IMR-90 (cell line): ENCODE data around the gene ADD1. TPM values are rescaled to one million over a fixed set of nuclear protein-coding genes. Genes with fewer than 3 reads are reported as not detected.
"Not testable (repeated sequence)": the region's sequence is repeated elsewhere in the genome, so short reads cannot be mapped to it uniquely, and the experiment has no call there.

Experiments used
- ATAC-seq: fragments of 200-7000 bp; cut with Tn5 transposase; 2 replicates; pipeline ENCODE4 v1.9.1; 2020; ENCODE audit warnings: low read depth, mild to moderate bottlenecking, moderate library complexity
- BruUV-seq: library from RNA; stranded (reverse); fragments of 400-500 nt; replicated peaks from 2 replicates; lab custom pipeline; 2021; lab: Mats Ljungman, UMichigan
- CTCF ChIA-PET: fragments of 300-600 bp; formaldehyde crosslinking; extraction: SDS; loops from one replicate; lab custom pipeline; 2021; ENCODE audit warnings: antibody characterized with exemption; lab: Yijun Ruan, JAX
- POLR2A ChIA-PET: fragments of 300-600 bp; sonication (Branson Sonifier 250); formaldehyde crosslinking; loops from one replicate; lab custom pipeline; 2022; ENCODE audit warnings: antibody characterized with exemption; ENCODE audit not compliant: unreplicated experiment; lab: Charles Lee
- DNase-seq: peaks from one replicate; pipeline ENCODE4 v3.0.0; 2013
- H2AFZ ChIP-seq: replicated peaks from 2 replicates; pipeline ENCODE3; 2013; ENCODE audit warnings: low read length, mild to moderate bottlenecking; ENCODE audit not compliant: poor library complexity
- H2AK5ac ChIP-seq: 2 replicates; pipeline ENCODE4 v1.6.1; 2013; ENCODE audit warnings: low read depth, low read length, inconsistent platforms
- H2AK9ac ChIP-seq: replicated peaks from 2 replicates; pipeline ENCODE3; 2013; ENCODE audit warnings: mild to moderate bottlenecking, low read depth, low read length, moderate library complexity; ENCODE audit not compliant: poor library complexity
- H2BK120ac ChIP-seq: 2 replicates; pipeline ENCODE4 v1.6.1; 2013; ENCODE audit warnings: low read depth, low read length, inconsistent platforms
- H2BK15ac ChIP-seq: 3 replicates; pipeline ENCODE4 v1.6.1; 2013; ENCODE audit warnings: low read depth, low read length, inconsistent platforms
- H2BK20ac ChIP-seq: 2 replicates; pipeline ENCODE4 v1.6.1; 2013; ENCODE audit warnings: low read depth, mild to moderate bottlenecking, inconsistent platforms, low read length, moderate library complexity
- H2BK5ac ChIP-seq: 2 replicates; pipeline ENCODE4 v1.6.1; 2013; ENCODE audit warnings: mild to moderate bottlenecking, low read depth, low read length, inconsistent platforms; ENCODE audit not compliant: poor library complexity, severe bottlenecking
- H3K14ac ChIP-seq: replicated peaks from 2 replicates; pipeline ENCODE4 v1.6.1; 2013; ENCODE audit warnings: low read depth, low read length, inconsistent platforms
- H3K18ac ChIP-seq: 2 replicates; pipeline ENCODE4 v1.6.1; 2013; ENCODE audit warnings: low read depth, low read length, control low read depth
- H3K23ac ChIP-seq: 2 replicates; pipeline ENCODE4 v1.6.1; 2013; ENCODE audit warnings: low read depth, low read length, inconsistent platforms
- H3K27ac ChIP-seq: 2 replicates; pipeline ENCODE4 v1.5.1; 2013; ENCODE audit warnings: mild to moderate bottlenecking, control low read depth, low read length; ENCODE audit not compliant: insufficient read depth
- H3K27me3 ChIP-seq: 2 replicates; pipeline ENCODE4 v1.6.1; 2013; ENCODE audit warnings: low read length; ENCODE audit not compliant: control insufficient read depth, insufficient read depth
- H3K36me3 ChIP-seq: 2 replicates; pipeline ENCODE4 v1.6.1; 2013; ENCODE audit warnings: low read length, mixed read lengths; ENCODE audit not compliant: control insufficient read depth, insufficient read depth
- H3K4ac ChIP-seq: 2 replicates; pipeline ENCODE4 v1.6.1; 2013; ENCODE audit warnings: low read depth, low read length, inconsistent platforms
- H3K4me1 ChIP-seq: 2 replicates; pipeline ENCODE4 v1.6.1; 2013; ENCODE audit warnings: low read length, mixed read lengths; ENCODE audit not compliant: control insufficient read depth, insufficient read depth
- H3K4me2 ChIP-seq: 2 replicates; pipeline ENCODE4 v1.6.1; 2013; ENCODE audit warnings: low read depth, mild to moderate bottlenecking, control low read depth, low read length, moderate library complexity
- H3K4me3 ChIP-seq: 2 replicates; pipeline ENCODE4 v1.5.1; 2013; ENCODE audit warnings: low read depth, mild to moderate bottlenecking, control low read depth, low read length, moderate library complexity; ENCODE audit not compliant: insufficient read depth
- H3K56ac ChIP-seq: 2 replicates; pipeline ENCODE4 v1.6.1; 2013; ENCODE audit warnings: low read length, inconsistent platforms; ENCODE audit not compliant: insufficient read depth; ENCODE audit errors: extremely low read depth
- H3K79me1 ChIP-seq, 2 experiments: 2 replicates each; pipeline ENCODE4 v1.6.1; 2013; ENCODE audit warnings: low read length in 2 of 2, inconsistent platforms in 1 of 2, low read depth in 1 of 2
- H3K9ac ChIP-seq: 2 replicates; pipeline ENCODE4 v1.6.1; 2013; ENCODE audit warnings: low read depth, low read length, control low read depth
- H3K9me1 ChIP-seq: 2 replicates; pipeline ENCODE4 v1.6.1; 2013; ENCODE audit warnings: low read length, inconsistent platforms; ENCODE audit not compliant: insufficient read depth
- H3K9me3 ChIP-seq: 2 replicates; pipeline ENCODE4 v1.6.1; 2013; ENCODE audit warnings: low read length; ENCODE audit not compliant: control insufficient read depth, insufficient read depth
- H4K20me1 ChIP-seq: 2 replicates; pipeline ENCODE4 v1.6.1; 2013; ENCODE audit warnings: low read length, inconsistent platforms; ENCODE audit not compliant: insufficient read depth
- H4K5ac ChIP-seq: 2 replicates; pipeline ENCODE4 v1.6.1; 2013; ENCODE audit warnings: mild to moderate bottlenecking, low read depth, low read length, control low read depth
- H4K8ac ChIP-seq, 2 experiments: 2 replicates each; pipeline ENCODE4 v1.6.1; 2013; ENCODE audit warnings: low read depth in 2 of 2, low read length in 2 of 2, control low read depth in 1 of 2, inconsistent platforms in 1 of 2
- H4K91ac ChIP-seq: 2 replicates; pipeline ENCODE4 v1.6.1; 2013; ENCODE audit warnings: low read depth, low read length, inconsistent platforms; ENCODE audit not compliant: insufficient read depth
- WGBS, 2 experiments: methylation state at CpG; one replicate each; pipeline versions ENCODE4 v1.1.5 to v1.1.7; 2013; ENCODE audit warnings: missing lambda C conversion rate in 2 of 2; ENCODE audit not compliant: insufficient read length in 1 of 2; ENCODE audit errors: extremely low coverage in 2 of 2; 5-methylcytosine and 5-hydroxymethylcytosine counted together
- dilution Hi-C: fragments of 300-500 bp; cut with HindIII; formaldehyde crosslinking; loops from one replicate; pipeline ENCODE4 v1.14.3; 2018; ENCODE audit warnings: low sequenced_read_pairs; ENCODE audit not compliant: unreplicated experiment
- in situ Hi-C: fragments of 300-500 bp; cut with MboI; formaldehyde crosslinking; loops from 3 replicates; pipeline ENCODE4 v1.14.3; 2019; ENCODE audit warnings: low sequenced_read_pairs, inconsistent platforms, mixed read lengths
- intact Hi-C: fragments of 100-400 bp; cut with micrococcal nuclease; formaldehyde crosslinking; loops from 2 replicates; pipeline ENCODE4 v1.10.0; 2022
- polyA plus RNA-seq, 3 experiments: library from polyadenylated mRNA; depleted of rRNA; stranded (reverse); fragments of >200 nt; gene quantifications; 2 replicates each; pipeline ENCODE4 v1.2.3, GENCODE V29; 2012; ENCODE audit warnings: low replicate concordance in 1 of 3
- total RNA-seq: library from RNA; depleted of rRNA; stranded (reverse); fragments of >200 nt; gene quantifications from 2 replicates; pipeline ENCODE4 v1.2.3, GENCODE V29; 2012

Gene ADD1
- total and polyA plus RNA-seq, 2 of the 4 experiments (the other 2 are of a cell fraction) = 122 to 215 TPM

DNA sequence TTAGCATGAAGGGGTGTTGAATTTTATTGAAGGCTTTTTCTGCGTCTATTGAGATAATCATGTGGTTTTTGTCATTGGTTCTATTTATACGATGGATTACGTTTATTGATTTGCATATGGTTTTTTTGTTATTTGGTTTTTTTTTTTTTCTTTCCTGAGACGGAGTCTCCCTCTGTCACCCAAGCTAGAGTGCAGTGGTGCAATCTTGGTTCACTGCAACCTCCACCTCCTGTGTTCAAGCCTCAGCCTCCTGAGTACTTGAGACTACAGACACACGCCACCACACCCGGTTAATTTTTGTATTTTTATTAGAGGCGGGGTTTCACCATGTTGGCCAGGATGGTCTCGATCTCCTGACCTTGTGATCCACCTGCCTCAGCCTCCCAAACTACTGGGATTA is 75.1 kb downstream of the ADD1 start:
- H2AK5ac ChIP-seq, H4K8ac ChIP-seq, intact Hi-C loops, H3K56ac ChIP-seq, H3K27me3 ChIP-seq, H4K5ac ChIP-seq, in situ Hi-C loops, H4K20me1 ChIP-seq, H3K23ac ChIP-seq, dilution Hi-C loops, H2BK5ac ChIP-seq, H3K4ac ChIP-seq, H3K4me1 ChIP-seq, H4K91ac ChIP-seq, H3K18ac ChIP-seq, H3K4me3 ChIP-seq, H3K9me3 ChIP-seq, H3K14ac ChIP-seq, H2BK15ac ChIP-seq, H3K27ac ChIP-seq, H2AFZ ChIP-seq, H2BK20ac ChIP-seq, H3K4me2 ChIP-seq, DNase-seq, H3K9me1 ChIP-seq, H3K9ac ChIP-seq, ATAC-seq, POLR2A ChIA-PET, H2BK120ac ChIP-seq, CTCF ChIA-PET, BruUV-seq, H2AK9ac ChIP-seq: not testable (repeated sequence)
- whole genome bisulfite sequencing, 2 experiments = no CpG with 5 or more reads among the region's 8 CpGs
- peaks cover 34% of the 10 kb centered on the region for H3K36me3 ChIP-seq
- peaks cover 10 to 34% of the 10 kb centered on the region in 2 experiments for H3K79me1 ChIP-seq

- H3K56ac ChIP-seq, intact Hi-C loops, H3K23ac ChIP-seq, CTCF ChIA-PET, H3K27me3 ChIP-seq, H2AK5ac ChIP-seq, in situ Hi-C loops, H4K91ac ChIP-seq, H3K18ac ChIP-seq, BruUV-seq, H3K4me3 ChIP-seq, H3K4me2 ChIP-seq, H3K4me1 ChIP-seq, H2AK9ac ChIP-seq, H3K9me3 ChIP-seq, dilution Hi-C loops, H2BK15ac ChIP-seq, H2AFZ ChIP-seq, H3K9ac ChIP-seq, POLR2A ChIA-PET, H4K5ac ChIP-seq, H2BK20ac ChIP-seq: not testable (repeated sequence)
- Histone ChIP-seq H3K27ac (0 out of 2 replicates have a peak overlapping the region, but pooled peaks have one; percentile 32), H3K4ac (peak overlapping the region; percentile 72), H3K36me3 (peaks cover 46% of the 10 kb centered on the region), H4K8ac (peak overlapping the region in 1 of 2 experiments; percentile 68; a peak in 1 of 4 replicates), H2BK120ac (0 out of 2 replicates have a peak overlapping the region, but pooled peaks have one; percentile 15), H3K9me1 (peaks cover 12% of the 10 kb centered on the region; the same call in 1 of the 2 replicates), H3K79me1 (peaks cover 14 to 52% of the 10 kb centered on the region in 2 experiments), H4K20me1 (peaks cover 16% of the 10 kb centered on the region; the same call in 1 of the 2 replicates), H3K14ac (peak overlapping the region; percentile 51; the same call in 1 of the 2 replicates), H2BK5ac (peak overlapping the region; percentile 62)
- WGBS, 2 experiments = no CpG with 5 or more reads among the region's 7 CpGs
- ATAC-seq (peak; percentile 50), DNase-seq (peak; percentile 51)
Observed at GRCh38 chr4:2922453-2923101, 78.9 kb downstream of the ADD1 start.
